Measurements from ENCODE around the gene RPN2. TPM values are rescaled to one million over a fixed set of nuclear protein-coding genes. Genes with fewer than 3 reads are reported as not detected.

The RPN2 gene
- total RNA-seq, 1 donor from 2014 or later: 185 TPM

GRCh38 chr20:37233548-37234253, 54.6 kb downstream of the RPN2 start:
- Histone ChIP-seq H3K27me3 (no peaks in the 10 kb centered on the region), H3K9me3 (no peaks in the 10 kb centered on the region), H3K36me3 (peaks cover 100% of the 10 kb centered on the region), H3K4me3 (no peak overlapping the region), H3K4me1 (no peaks in the 10 kb centered on the region), H3K27ac (no peak overlapping the region)
- ATAC-seq (no peak), DNase-seq (no peak)
- no peak for TF ChIP-seq CTCF (IDR thresholded peaks at IDR 0.05)
- intact Hi-C loops (cut with DNase I): no loop called here

DNA sequence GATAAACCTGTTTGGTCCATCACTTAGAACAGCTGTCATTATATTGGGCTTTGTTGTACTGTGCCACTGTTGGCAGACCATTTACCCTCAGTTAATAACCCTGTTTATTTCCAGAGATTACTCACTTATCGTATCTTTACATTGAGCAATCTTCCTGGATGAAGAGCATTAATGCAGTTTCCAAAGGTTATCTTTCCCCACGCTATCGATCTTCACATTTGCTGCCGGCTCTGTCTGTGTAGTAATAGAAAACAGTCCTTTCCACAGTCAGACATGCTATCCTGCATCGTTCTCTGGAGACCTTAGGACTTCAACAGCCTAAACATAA, 55.1 kb downstream of the RPN2 start:
- H3K36me3 ChIP-seq: peaks cover 99% of the 10 kb centered on the region
- no peak for TF ChIP-seq CTCF (IDR thresholded peaks at IDR 0.05)
- intact Hi-C loops (cut with DNase I): no loop called here
- H3K27ac ChIP-seq: no peak overlapping the region
- no peaks in the 10 kb centered on the region for H3K27me3 ChIP-seq
- ATAC-seq (no peak), DNase-seq (no peak)
- H3K4me1 ChIP-seq: peaks cover 3% of the 10 kb centered on the region
- no peaks in the 10 kb centered on the region for H3K9me3 ChIP-seq
- H3K4me3 ChIP-seq: no peak overlapping the region

GRCh38 chr20:37235065-37235464, 55.9 kb downstream of the RPN2 start:
- TF ChIP-seq CTCF (IDR thresholded peaks at IDR 0.05): no peak
- DNase-seq (no peak), ATAC-seq (no peak)
- peaks cover 3% of the 10 kb centered on the region for H3K4me1 ChIP-seq
- H3K27ac ChIP-seq: no peak overlapping the region
- H3K9me3 ChIP-seq: no peaks in the 10 kb centered on the region
- no peak overlapping the region for H3K4me3 ChIP-seq
- intact Hi-C loops (cut with DNase I): no loop called here
- H3K27me3 ChIP-seq: no peaks in the 10 kb centered on the region
- H3K36me3 ChIP-seq: peaks cover 99% of the 10 kb centered on the region

- DNase-seq: no peak
- TF ChIP-seq CTCF (IDR thresholded peaks at IDR 0.05): no peak
- H3K36me3 ChIP-seq: peaks cover 99% of the 10 kb centered on the region
Measured at GRCh38 chr20:37236462-37236861, 57.3 kb downstream of the RPN2 start.

GRCh38 chr20:37237656-37238055, 58.5 kb downstream of the RPN2 start:
- intact Hi-C loops (cut with DNase I): no loop called here
- no peak for ATAC-seq
- no peak for DNase-seq
- H3K27ac ChIP-seq: no peak overlapping the region
- no peak for TF ChIP-seq CTCF (IDR thresholded peaks at IDR 0.05)
- H3K36me3 ChIP-seq: peaks cover 99% of the 10 kb centered on the region
- H3K4me1 ChIP-seq: peaks cover 3% of the 10 kb centered on the region
- H3K4me3 ChIP-seq: no peak overlapping the region
- H3K27me3 ChIP-seq: no peaks in the 10 kb centered on the region
- H3K9me3 ChIP-seq: no peaks in the 10 kb centered on the region

More at GRCh38 chr20:37236462-37236861, 57.3 kb downstream of the RPN2 start:
- H3K4me1 ChIP-seq: peaks cover 3% of the 10 kb centered on the region
- no peaks in the 10 kb centered on the region for H3K9me3 ChIP-seq
- no peak overlapping the region for H3K27ac ChIP-seq
- intact Hi-C loops (cut with DNase I): no loop called here
- H3K27me3 ChIP-seq: no peaks in the 10 kb centered on the region
- H3K4me3 ChIP-seq: no peak overlapping the region
- ATAC-seq: no peak

- peaks cover 3% of the 10 kb centered on the region for H3K4me1 ChIP-seq
Measured at GRCh38 chr20:37238426-37238825, 59.3 kb downstream of the RPN2 start.

More at GRCh38 chr20:37238426-37238825, 59.3 kb downstream of the RPN2 start:
- no peak for DNase-seq
- H3K9me3 ChIP-seq: no peaks in the 10 kb centered on the region
- no peak for TF ChIP-seq CTCF (IDR thresholded peaks at IDR 0.05)
- H3K36me3 ChIP-seq: peaks cover 99% of the 10 kb centered on the region
- H3K4me3 ChIP-seq: no peak overlapping the region
- H3K27ac ChIP-seq: no peak overlapping the region
- H3K27me3 ChIP-seq: no peaks in the 10 kb centered on the region
- ATAC-seq: no peak
- intact Hi-C loops (cut with DNase I): no loop called here
